Coronary artery (tissue), 2 donors: ENCODE results near the gene CORO7.
A peak's percentile ranks its signal among the peaks of the same experiment; 100 is the strongest.

Source experiments
- DNase-seq: peaks from one replicate; pipeline ENCODE4 v3.0.0-alpha.2; 2017; ENCODE audit warnings: low spot score
- H3K27ac ChIP-seq, 2 donors: fragments of 200-600 bp; sonication (generic); one replicate each; pipeline ENCODE4 v1.5.1; 2016 to 2019
- H3K4me3 ChIP-seq: fragments of 200-600 bp; sonication (generic); 2 replicates; pipeline ENCODE4 v1.5.1; 2016; ENCODE audit warnings: mild to moderate bottlenecking, moderate library complexity
- CTCF ChIP-seq: fragments of 200-600 bp; sonication (generic); IDR thresholded peaks from one replicate; pipeline ENCODE4 v1.5.1; 2019; ENCODE audit warnings: antibody characterized with exemption

The CORO7 gene

GRCh38 chr16:4378161-4378666 lies 38.2 kb downstream of the CORO7 start:
- H3K27ac ChIP-seq: peak overlapping the region; percentile 93 to 98
- peak overlapping the region; percentile 95 for H3K4me3 ChIP-seq
- no peak for TF ChIP-seq CTCF
- DNase-seq: no peak

GRCh38 chr16:4377573-4378154 lies 38.7 kb downstream of the CORO7 start:
- Histone ChIP-seq H3K27ac (peak overlapping the region; percentile 93 to 98), H3K4me3 (peak overlapping the region; percentile 95)
- DNase-seq: no peak
- no peak for TF ChIP-seq CTCF

- DNase-seq: no peak
- peak overlapping the region; percentile 95 for H3K4me3 ChIP-seq
- TF ChIP-seq CTCF: no peak
- peak overlapping the region; percentile 93 to 98 for H3K27ac ChIP-seq
Observed at GRCh38 chr16:4376893-4377572, 39.4 kb downstream of the CORO7 start.

GRCh38 chr16:4376126-4376892 lies 40.1 kb downstream of the CORO7 start:
- peak; percentile 98 for DNase-seq
- Histone ChIP-seq H3K4me3 (peak overlapping the region; percentile 95), H3K27ac (peak overlapping the region; percentile 93 to 98)
- TF ChIP-seq CTCF: no peak

- no peak for DNase-seq
- Histone ChIP-seq H3K4me3 (peak overlapping the region; percentile 95), H3K27ac (peak overlapping the region; percentile 93 to 98)
- TF ChIP-seq CTCF: no peak
Observed at GRCh38 chr16:4375717-4376116, 40.7 kb downstream of the CORO7 start.

- Histone ChIP-seq H3K4me3 (peak overlapping the region; percentile 95), H3K27ac (peak overlapping the region; percentile 93 to 98)
- peak; percentile 91 for DNase-seq
- no peak for TF ChIP-seq CTCF
Observed at GRCh38 chr16:4373909-4374742, 42.3 kb downstream of the CORO7 start.
